Small intestine (tissue), 7 donors: ENCODE measurements around the gene ARHGEF10L. TPM values are rescaled to one million over a fixed set of nuclear protein-coding genes. Genes with fewer than 3 reads are reported as not detected.

Experiments
- DNase-seq, 2 donors: peaks; one replicate each; pipeline versions ENCODE4 v3.0.0 to v3.0.0-alpha.2; 2013
- FAIRE-seq: peaks from 2 replicates; lab custom pipeline; 2012; peaks lifted over from hg19 to GRCh38; lab: Jason Lieb, UNC
- H3K27ac ChIP-seq, 3 donors: one replicate each; pipeline ENCODE4 v1.5.1; 2013; ENCODE audit warnings: low read length in 2 of 3, mild to moderate bottlenecking in 2 of 3, control low read depth in 1 of 3, inconsistent platforms in 1 of 3, low read depth in 1 of 3, moderate library complexity in 1 of 3
- H3K27me3 ChIP-seq, 3 donors: one replicate each; pipeline ENCODE4 v1.6.1; 2013; ENCODE audit warnings: low read length in 3 of 3, inconsistent platforms in 1 of 3; ENCODE audit not compliant: control insufficient read depth in 3 of 3, insufficient read depth in 3 of 3
- H3K36me3 ChIP-seq, 3 donors: one replicate each; pipeline ENCODE4 v1.6.1; 2013; ENCODE audit warnings: low read length in 3 of 3, inconsistent platforms in 1 of 3, low read depth in 1 of 3, mild to moderate bottlenecking in 1 of 3, moderate library complexity in 1 of 3; ENCODE audit not compliant: control insufficient read depth in 3 of 3, insufficient read depth in 2 of 3
- H3K4me1 ChIP-seq, 3 donors: one replicate each; pipeline ENCODE4 v1.6.1; 2013; ENCODE audit warnings: low read length in 2 of 3, inconsistent platforms in 1 of 3, low read depth in 1 of 3, mild to moderate bottlenecking in 1 of 3, moderate library complexity in 1 of 3; ENCODE audit not compliant: control insufficient read depth in 3 of 3, insufficient read depth in 2 of 3
- H3K4me3 ChIP-seq, 3 donors: one replicate each; pipeline ENCODE4 v1.5.1; 2013; ENCODE audit warnings: low read length in 3 of 3, control low read depth in 1 of 3, inconsistent platforms in 1 of 3, low read depth in 1 of 3, mild to moderate bottlenecking in 1 of 3, moderate library complexity in 1 of 3
- H3K9me3 ChIP-seq, 2 donors: one replicate each; pipeline ENCODE4 v1.6.1; 2013; ENCODE audit warnings: low read depth in 1 of 2, low read length in 1 of 2; ENCODE audit not compliant: control insufficient read depth in 2 of 2, insufficient read depth in 1 of 2
- WGBS, 3 donors: extraction: QIAGEN DNeasy Blood & Tissue Kit; methylation state at CpG; one replicate each; pipeline ENCODE4 v1.1.7; 2013; 5-methylcytosine and 5-hydroxymethylcytosine counted together
- polyA plus RNA-seq, 4 donors: library from polyadenylated mRNA; stranded (reverse) in 3 of 4; unstranded in 1 of 4; fragments of 200-250 nt in 3 of 4; fragments of 120-200 nt in 1 of 4; gene quantifications; one replicate each; pipeline versions ENCODE4 v1.2.1 to v1.2.3, GENCODE V29; 2013
- donor health status: healthy with polysubstance abuse.
- donor health status: control.
- donor health status: control.
- donor health status: Bipolar disorder and iron deficiency.
- donor health status: healthy.

Gene ARHGEF10L
- polyA plus RNA-seq, 4 donors, result 5.6 to 120 (median 35.0) TPM

DNA sequence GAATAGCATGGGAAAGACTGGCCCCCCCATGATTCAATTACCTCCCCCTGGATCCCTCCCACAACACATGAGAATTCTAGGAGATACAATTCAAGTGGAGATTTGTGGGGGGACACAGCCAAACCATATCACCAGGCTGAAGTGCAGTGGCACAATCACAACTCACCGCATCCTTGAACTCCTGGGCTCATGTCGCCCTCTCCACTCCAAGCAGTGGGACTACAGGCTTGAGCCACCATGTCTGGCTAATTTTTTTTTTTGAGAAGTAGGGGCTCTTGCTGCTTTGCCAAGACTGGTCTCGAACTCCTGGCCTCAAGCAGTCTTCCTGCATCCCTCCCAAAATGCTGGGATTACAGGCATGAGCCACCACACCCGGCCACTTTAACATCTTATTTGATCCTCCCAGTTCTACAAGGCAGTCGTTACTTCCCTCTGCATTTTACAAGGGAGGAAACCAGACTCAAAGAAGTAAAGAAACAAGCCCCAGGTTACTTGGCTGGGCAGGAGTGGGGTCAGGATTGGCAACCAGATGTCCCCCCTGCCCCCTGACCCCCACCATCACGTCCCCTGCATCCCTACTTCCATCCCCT lies 188.7 kb downstream of the ARHGEF10L start:
- Histone ChIP-seq H3K36me3 (no peaks in the 10 kb centered on the region), H3K9me3 (no peaks in the 10 kb centered on the region), H3K27me3 (peaks cover 0 to 8% (median 7%) of the 10 kb centered on the region in 3 donors), H3K27ac (no peak overlapping the region), H3K4me3 (no peak overlapping the region), H3K4me1 (no peaks in the 10 kb centered on the region)
- WGBS, 3 donors, result 71 to 80% (median 74%) methylated on average over 6 of the region's 6 CpGs
- DNase-seq (no peak), FAIRE-seq (no peak)

- H3K4me1 ChIP-seq, result no peaks in the 10 kb centered on the region
- no peak overlapping the region for H3K4me3 ChIP-seq
- H3K36me3 ChIP-seq, result no peaks in the 10 kb centered on the region
- H3K27me3 ChIP-seq, result peaks cover 0 to 8% (median 7%) of the 10 kb centered on the region in 3 donors
- DNase-seq (no peak), FAIRE-seq (no peak)
- WGBS, 3 donors, result 17 to 63% (median 22%) methylated on average over 12 of the region's 12 CpGs
- H3K27ac ChIP-seq, result no peak overlapping the region
- H3K9me3 ChIP-seq, result no peaks in the 10 kb centered on the region
These were observed 189.8 kb downstream of the ARHGEF10L start for GRCh38 chr1:17729248-17729647.

- Histone ChIP-seq H3K27ac (no peak overlapping the region), H3K27me3 (peaks cover 0 to 8% (median 7%) of the 10 kb centered on the region in 3 donors), H3K4me1 (no peaks in the 10 kb centered on the region), H3K9me3 (no peaks in the 10 kb centered on the region), H3K36me3 (no peaks in the 10 kb centered on the region), H3K4me3 (no peak overlapping the region)
- WGBS, 3 donors, result 68 to 75% (median 75%) methylated on average over 10 of the region's 10 CpGs
- FAIRE-seq (no peak), DNase-seq (no peak)
These were observed 190.4 kb downstream of the ARHGEF10L start for GRCh38 chr1:17729909-17730308.

DNA sequence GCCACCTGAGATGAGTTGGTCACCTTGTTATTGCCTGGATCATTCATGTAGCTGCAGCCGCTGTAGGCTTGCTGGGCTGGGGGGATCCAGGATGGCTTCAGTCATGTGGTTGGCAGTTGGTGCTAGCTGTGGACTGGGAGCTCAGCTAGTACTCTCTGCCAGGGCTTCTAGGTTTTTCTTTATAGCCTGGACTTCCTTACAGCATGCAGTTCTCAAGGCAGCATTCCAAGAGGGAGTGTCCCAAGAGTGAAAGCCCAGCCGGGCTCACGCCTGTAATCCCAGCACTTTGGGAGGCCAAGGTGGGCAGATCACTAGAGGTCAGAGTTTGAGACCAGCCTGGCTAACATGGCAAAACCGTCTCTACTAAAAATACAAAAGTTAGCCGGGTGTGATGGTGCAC lies 192.0 kb downstream of the ARHGEF10L start:
- no peak for DNase-seq
- FAIRE-seq, result no peak
- Histone ChIP-seq H3K27ac (no peak overlapping the region), H3K4me3 (no peak overlapping the region), H3K36me3 (no peaks in the 10 kb centered on the region), H3K4me1 (no peaks in the 10 kb centered on the region), H3K9me3 (no peaks in the 10 kb centered on the region), H3K27me3 (peaks cover 0 to 7% (median 4%) of the 10 kb centered on the region in 3 donors)
- 48 to 69% (median 53%) methylated on average over 5 of the region's 5 CpGs for WGBS, 3 donors

- Histone ChIP-seq H3K27ac (no peak overlapping the region), H3K36me3 (no peaks in the 10 kb centered on the region), H3K27me3 (peaks cover 0 to 7% (median 2%) of the 10 kb centered on the region in 3 donors), H3K4me1 (no peaks in the 10 kb centered on the region), H3K4me3 (no peak overlapping the region), H3K9me3 (no peaks in the 10 kb centered on the region)
- FAIRE-seq, result no peak
- no peak for DNase-seq
- 71 to 81% (median 73%) methylated on average over 2 of the region's 2 CpGs for WGBS, 3 donors
These were observed 193.0 kb downstream of the ARHGEF10L start for GRCh38 chr1:17732475-17732874.

- peaks cover 0 to 7% (median 2%) of the 10 kb centered on the region in 3 donors for H3K27me3 ChIP-seq
- H3K4me1 ChIP-seq, result no peaks in the 10 kb centered on the region
- no peaks in the 10 kb centered on the region for H3K9me3 ChIP-seq
- no peak for FAIRE-seq
- no peak overlapping the region for H3K27ac ChIP-seq
- DNase-seq, result no peak
- no peak overlapping the region for H3K4me3 ChIP-seq
- 65 to 67% (median 65%) methylated on average over 21 of the region's 21 CpGs for WGBS, 3 donors
- no peaks in the 10 kb centered on the region for H3K36me3 ChIP-seq
These were observed 194.2 kb downstream of the ARHGEF10L start for GRCh38 chr1:17733661-17734060.

DNA sequence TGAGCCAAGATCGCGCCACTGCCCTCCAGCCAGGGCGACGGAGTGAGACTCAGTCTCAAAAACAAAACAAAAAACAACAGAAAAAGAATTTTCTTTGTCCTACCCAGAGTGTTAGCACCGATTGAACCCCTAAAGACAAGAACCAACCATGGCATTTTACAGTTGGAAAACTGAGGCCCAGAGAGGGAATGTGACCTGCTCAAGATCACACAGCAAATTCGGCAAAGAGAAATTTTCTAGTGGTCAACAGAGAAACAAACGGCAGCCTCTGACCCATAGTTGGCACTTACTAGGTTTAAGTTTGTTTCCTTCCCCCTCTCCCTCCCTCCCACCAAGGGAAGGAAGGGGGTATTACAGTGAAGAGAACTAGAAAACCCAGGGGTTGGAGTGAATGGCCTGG lies 195.1 kb downstream of the ARHGEF10L start:
- H3K4me1 ChIP-seq, result no peaks in the 10 kb centered on the region
- H3K36me3 ChIP-seq, result no peaks in the 10 kb centered on the region
- 78 to 85% (median 80%) methylated on average over 7 of the region's 7 CpGs for WGBS, 3 donors
- H3K9me3 ChIP-seq, result no peaks in the 10 kb centered on the region
- peaks cover 0 to 7% (median under 1%) of the 10 kb centered on the region in 3 donors for H3K27me3 ChIP-seq
- H3K4me3 ChIP-seq, result no peak overlapping the region
- FAIRE-seq, result no peak
- H3K27ac ChIP-seq, result no peak overlapping the region
- no peak for DNase-seq

DNA sequence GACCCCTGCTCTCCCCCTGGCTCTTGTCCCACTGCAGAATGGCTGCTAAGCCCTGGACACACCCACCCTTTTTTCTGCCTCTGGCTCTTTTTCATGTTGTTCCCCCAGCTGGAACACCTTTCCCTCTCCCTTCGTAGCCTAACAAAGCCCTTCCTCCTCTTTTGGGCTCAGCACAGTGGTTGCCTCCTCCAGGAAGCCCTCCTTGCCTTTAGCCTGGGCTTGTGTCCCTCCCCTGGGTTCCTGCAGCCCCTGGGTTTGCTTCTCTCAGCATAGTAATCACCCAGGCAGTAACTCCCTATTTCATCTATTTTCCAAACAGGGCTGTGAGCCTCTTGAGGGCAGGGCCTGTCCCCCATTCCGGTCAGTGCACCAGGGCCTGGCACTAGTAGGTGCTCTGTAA lies 195.8 kb downstream of the ARHGEF10L start:
- WGBS, 3 donors, result 62 to 87% (median 76%) methylated on average over 2 of the region's 2 CpGs

DNA sequence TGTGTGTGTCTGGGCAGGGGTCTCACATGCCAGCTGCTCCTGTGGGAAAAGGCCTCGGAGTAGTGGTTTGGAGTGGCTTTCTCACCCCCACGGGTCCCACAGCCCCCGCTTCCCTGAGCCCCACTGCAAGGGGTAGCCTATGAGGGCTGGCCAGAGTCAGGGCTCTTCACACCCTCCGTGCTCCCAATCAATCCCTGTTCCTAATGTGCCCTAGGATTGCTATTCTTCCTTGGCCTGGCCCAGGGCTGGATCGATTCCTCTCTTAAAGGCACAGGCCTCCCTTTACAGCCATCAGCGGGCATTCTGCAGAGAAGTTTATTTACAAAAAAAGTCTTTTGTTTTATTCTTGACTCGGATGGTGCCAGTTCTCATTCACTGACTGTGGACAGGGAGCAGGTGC lies 196.3 kb downstream of the ARHGEF10L start:
- H3K4me3 ChIP-seq, result no peak overlapping the region
- H3K4me1 ChIP-seq, result no peaks in the 10 kb centered on the region
- peaks cover 0 to 2% (median 0%) of the 10 kb centered on the region in 3 donors for H3K27me3 ChIP-seq
- WGBS, 3 donors, result 27 to 41% (median 30%) methylated on average over 7 of the region's 7 CpGs
- no peaks in the 10 kb centered on the region for H3K9me3 ChIP-seq
- DNase-seq, result no peak
- no peak overlapping the region for H3K27ac ChIP-seq
- FAIRE-seq, result no peak
- no peaks in the 10 kb centered on the region for H3K36me3 ChIP-seq

More for the DNA sequence above, 195.8 kb downstream of the ARHGEF10L start:
- H3K4me1 ChIP-seq, result no peaks in the 10 kb centered on the region
- FAIRE-seq, result no peak
- no peaks in the 10 kb centered on the region for H3K9me3 ChIP-seq
- H3K27ac ChIP-seq, result no peak overlapping the region
- peaks cover 0 to 3% (median 2%) of the 10 kb centered on the region in 3 donors for H3K27me3 ChIP-seq
- H3K4me3 ChIP-seq, result no peak overlapping the region
- H3K36me3 ChIP-seq, result no peaks in the 10 kb centered on the region
- DNase-seq, result no peak
